ENCODE measurements around the gene IL17RB. TPM values are rescaled to one million over a fixed set of nuclear protein-coding genes. Genes with fewer than 3 reads are reported as not detected.
A peak's percentile ranks its signal among the peaks of the same experiment; 100 is the strongest.

IL17RB gene
- total RNA-seq, 3 donors from 2014 or later, result 0.64 to 61.6 (median 46.5) TPM

- Histone ChIP-seq H3K4me1 (peaks cover 8 to 27% of the 10 kb centered on the region in 2 donors), H3K27ac (peak overlapping the region; percentile 87 to 97), H3K27me3 (no peaks in the 10 kb centered on the region), H3K36me3 (no peaks in the 10 kb centered on the region), H3K4me3 (peak overlapping the region in 1 of 3 donors; percentile 71), H3K9me3 (no peaks in the 10 kb centered on the region)
- intact Hi-C loops (cut with DNase I; ENCODE audit: low total_unique reads), result no loop called here
- TF ChIP-seq CTCF (IDR thresholded peaks at IDR 0.05), result no peak
- no peak for TF ChIP-seq POLR2A (IDR thresholded peaks at IDR 0.05)
- DNase-seq (ENCODE audit: low spot score in 2 of 2), result no peak
Measured at GRCh38 chr3:53843195-53844177, 2.9 kb upstream of the IL17RB start.

GRCh38 chr3:53844262-53845102 is 1.9 kb upstream of the IL17RB start:
- TF ChIP-seq POLR2AphosphoS5 (IDR thresholded peaks at IDR 0.05) (no peak), CTCF (IDR thresholded peaks at IDR 0.05) (no peak), POLR2A (IDR thresholded peaks at IDR 0.05) (no peak)
- intact Hi-C loops (cut with DNase I; ENCODE audit: low total_unique reads), result no loop called here
- no peak for DNase-seq (ENCODE audit: low spot score in 2 of 2)
- H3K4me3 ChIP-seq, result peak overlapping the region in 2 of 3 donors; percentile 71 to 81
- H3K27ac ChIP-seq, result peak overlapping the region; percentile 87 to 97
- H3K36me3 ChIP-seq, result no peaks in the 10 kb centered on the region
- peaks cover 8 to 27% of the 10 kb centered on the region in 2 donors for H3K4me1 ChIP-seq
- no peaks in the 10 kb centered on the region for H3K27me3 ChIP-seq
- H3K9me3 ChIP-seq, result no peaks in the 10 kb centered on the region

GRCh38 chr3:53845103-53845880 is 1.1 kb upstream of the IL17RB start:
- peaks cover 8 to 27% of the 10 kb centered on the region in 2 donors for H3K4me1 ChIP-seq
- H3K27me3 ChIP-seq, result no peaks in the 10 kb centered on the region
- intact Hi-C loops (cut with DNase I; ENCODE audit: low total_unique reads), result no loop called here
- H3K9me3 ChIP-seq, result no peaks in the 10 kb centered on the region
- DNase-seq (ENCODE audit: low spot score in 2 of 2), result peak; percentile 52 to 71
- H3K4me3 ChIP-seq, result peak overlapping the region; percentile 55 to 81 (median 71)
- peak in 2 of 3 donors; percentile 27 to 31 for TF ChIP-seq CTCF (IDR thresholded peaks at IDR 0.05)
- TF ChIP-seq POLR2A (IDR thresholded peaks at IDR 0.05), result no peak
- peak overlapping the region; percentile 87 to 97 for H3K27ac ChIP-seq
- no peaks in the 10 kb centered on the region for H3K36me3 ChIP-seq

GRCh38 chr3:53845881-53846133 is 561 bp upstream of the IL17RB start:
- Histone ChIP-seq H3K27me3 (no peaks in the 10 kb centered on the region), H3K36me3 (no peaks in the 10 kb centered on the region), H3K4me1 (peaks cover 8 to 27% of the 10 kb centered on the region in 2 donors), H3K4me3 (peak overlapping the region; percentile 55 to 81 (median 71)), H3K9me3 (no peaks in the 10 kb centered on the region), H3K27ac (peak overlapping the region; percentile 87 to 97)
- no peak for DNase-seq (ENCODE audit: low spot score in 2 of 2)
- TF ChIP-seq POLR2A (IDR thresholded peaks at IDR 0.05) (no peak), CTCF (IDR thresholded peaks at IDR 0.05) (no peak), POLR2AphosphoS5 (IDR thresholded peaks at IDR 0.05) (no peak)
- intact Hi-C loops (cut with DNase I; ENCODE audit: low total_unique reads), result no loop called here

Measured in breast epithelium (tissue), 4 donors.